T-helper 17 cell (primary cell): ENCODE measurements around the gene ONECUT3. TPM values are rescaled to one million over a fixed set of nuclear protein-coding genes. Genes with fewer than 3 reads are reported as not detected.

Experiments used
- ATAC-seq: fragments of 150-1000 bp; cut with Tn5 transposase; 2 replicates; pipeline ENCODE4 v1.10.0; 2021; ENCODE audit warnings: mild to moderate bottlenecking, moderate library complexity
- DNase-seq, 3 donors: peaks; one replicate each; pipeline versions ENCODE4 v3.0.0 to v3.0.0-alpha.2; 2020 to 2021
- H3K9me3 ChIP-seq: one replicate; pipeline ENCODE4 v1.7.0; 2013; ENCODE audit warnings: low read length, mild to moderate bottlenecking; ENCODE audit not compliant: control insufficient read depth, poor library complexity, severe bottlenecking
- H3K27ac Mint-ChIP-seq: one replicate; pipeline ENCODE4 v1.8.0; 2022; ENCODE audit warnings: mild to moderate bottlenecking, moderate library complexity, mixed read lengths
- H3K27me3 Mint-ChIP-seq: one replicate; pipeline ENCODE4 v1.8.0; 2022; ENCODE audit warnings: mixed read lengths
- H3K36me3 Mint-ChIP-seq: one replicate; pipeline ENCODE4 v1.8.0; 2022; ENCODE audit warnings: low read depth, mixed read lengths
- H3K4me1 Mint-ChIP-seq: one replicate; pipeline ENCODE4 v1.8.0; 2022; ENCODE audit warnings: mild to moderate bottlenecking, mixed read lengths
- H3K4me3 Mint-ChIP-seq: one replicate; pipeline ENCODE4 v1.8.0; 2022; ENCODE audit warnings: mild to moderate bottlenecking, moderate library complexity, mixed read lengths
- total RNA-seq, 4 donors: library from RNA in 2 of 4; stranded (reverse) in 2 of 4; gene quantifications; one replicate each; pipeline ENCODE4 v1.2.3 and lab custom pipeline; 2022 to 2026

ONECUT3 gene
- total RNA-seq, 2 donors from 2014 or later, result not detected

DNA sequence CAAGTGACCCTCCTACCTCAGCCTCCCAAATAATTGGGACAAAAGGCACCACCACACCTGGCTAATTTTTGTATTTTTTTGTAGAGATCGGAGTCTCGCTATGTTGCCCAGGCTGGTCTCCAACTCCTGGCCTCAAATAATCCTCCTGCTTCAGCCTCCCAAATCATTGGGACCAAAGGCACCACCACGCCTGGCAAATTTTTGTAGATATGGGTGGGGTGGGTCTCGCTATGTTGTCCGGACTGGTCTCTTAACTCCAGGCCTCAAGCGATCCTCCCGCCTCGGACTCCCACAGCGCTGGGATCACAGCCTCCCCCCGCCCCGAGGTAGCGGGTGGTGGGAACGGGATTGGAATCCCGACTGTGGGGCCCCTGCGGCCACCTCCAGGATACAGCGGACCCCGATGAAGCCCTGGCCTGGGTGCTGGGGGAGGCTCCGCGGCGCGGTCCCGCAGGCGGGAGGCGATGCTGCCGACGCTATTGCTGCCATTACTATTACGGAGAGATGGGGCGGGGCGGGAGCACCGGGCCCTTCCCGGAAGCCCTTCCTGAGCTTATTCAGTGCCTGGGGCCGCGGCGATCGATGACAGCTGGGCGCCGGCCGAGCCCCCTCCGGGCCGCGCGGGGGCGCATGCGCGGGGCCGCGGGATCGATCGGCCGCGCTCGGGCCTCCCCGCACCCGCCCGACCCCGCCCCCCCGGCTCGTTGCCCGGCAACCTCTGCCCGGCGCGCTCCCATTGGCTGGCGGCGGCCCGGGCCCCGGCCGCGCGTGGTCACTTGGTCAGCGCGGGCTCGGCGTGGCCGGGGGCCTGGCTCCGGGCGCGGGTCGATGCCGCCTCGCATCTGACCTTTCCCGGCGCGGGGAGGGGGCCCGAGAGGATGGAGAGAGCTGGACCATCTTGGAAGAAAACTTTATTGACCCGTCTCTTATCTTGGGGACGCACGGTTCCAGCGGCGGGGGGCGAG, 27.9 kb upstream of the ONECUT3 start:
- peaks cover 10% of the 10 kb centered on the region for H3K4me1 Mint-ChIP-seq
- peak; percentile 46 for ATAC-seq
- H3K4me3 Mint-ChIP-seq, result peak overlapping the region; percentile 33
- peaks cover 6% of the 10 kb centered on the region for H3K36me3 Mint-ChIP-seq
- peaks cover 55% of the 10 kb centered on the region for H3K27me3 Mint-ChIP-seq
- no peak overlapping the region for H3K27ac Mint-ChIP-seq
- no peaks in the 10 kb centered on the region for H3K9me3 ChIP-seq
- no peak for DNase-seq

DNA sequence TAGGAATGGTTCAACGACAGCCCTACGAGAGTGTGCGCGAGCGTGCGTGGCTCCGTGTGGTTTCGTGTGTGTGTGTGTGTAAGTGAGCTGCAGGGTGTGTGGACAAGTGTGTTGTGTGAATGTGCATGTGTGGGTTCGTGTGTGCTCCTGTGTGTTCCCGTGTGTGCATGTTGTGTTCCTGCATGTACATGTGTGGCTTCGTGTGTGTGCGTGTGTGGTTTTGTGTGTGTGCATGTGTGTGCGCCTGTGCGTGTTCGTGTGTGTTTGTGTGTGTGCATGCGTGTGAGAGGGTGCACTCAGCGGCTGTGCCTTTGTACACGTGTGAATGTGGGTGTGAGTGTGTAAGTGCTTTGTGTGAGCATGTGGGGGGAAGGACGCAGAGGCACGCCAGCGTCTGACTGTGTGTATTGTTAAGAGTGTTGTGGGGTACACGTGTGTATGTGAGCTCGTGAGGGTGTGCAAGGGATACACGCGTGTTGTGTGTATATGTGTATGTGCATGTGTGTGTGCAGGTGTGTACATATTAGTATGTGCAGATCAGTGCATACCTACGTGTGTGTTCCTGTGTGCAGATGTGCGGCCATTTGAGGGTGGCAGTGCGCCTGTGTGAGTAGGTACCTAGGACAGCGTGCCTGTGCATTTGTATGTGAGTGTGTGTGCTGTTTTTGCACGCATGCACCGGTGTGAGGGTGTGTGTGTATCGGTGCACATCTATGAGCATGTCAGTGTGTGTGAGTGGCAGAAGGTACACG, 24.3 kb upstream of the ONECUT3 start:
- ATAC-seq, result no peak
- no peak for DNase-seq
- H3K36me3 Mint-ChIP-seq, result peaks cover 8% of the 10 kb centered on the region
- no peak overlapping the region for H3K4me3 Mint-ChIP-seq
- no peak overlapping the region for H3K27ac Mint-ChIP-seq
- H3K9me3 ChIP-seq, result no peaks in the 10 kb centered on the region
- H3K27me3 Mint-ChIP-seq, result peaks cover 39% of the 10 kb centered on the region
- peaks cover 8% of the 10 kb centered on the region for H3K4me1 Mint-ChIP-seq

DNA sequence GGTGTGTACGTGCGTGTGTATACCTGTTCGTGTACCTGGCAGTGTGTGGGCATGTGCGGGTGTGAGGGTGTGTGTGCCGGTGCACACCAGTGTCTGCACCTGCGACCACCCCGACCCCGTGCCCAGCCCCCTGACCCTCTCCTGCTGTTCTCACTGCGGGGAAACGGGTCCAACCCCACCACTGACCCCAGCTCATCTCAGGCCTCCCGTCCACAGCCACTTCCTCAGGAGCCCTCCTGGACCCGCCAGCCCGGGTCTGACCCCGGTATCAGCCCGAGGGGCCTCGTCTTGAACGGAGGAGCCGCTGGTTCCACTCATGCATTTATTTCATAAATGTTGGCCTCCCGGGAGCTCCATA, 23.8 kb upstream of the ONECUT3 start:
- no peak overlapping the region for H3K27ac Mint-ChIP-seq
- no peak for DNase-seq
- peaks cover 43% of the 10 kb centered on the region for H3K27me3 Mint-ChIP-seq

DNA sequence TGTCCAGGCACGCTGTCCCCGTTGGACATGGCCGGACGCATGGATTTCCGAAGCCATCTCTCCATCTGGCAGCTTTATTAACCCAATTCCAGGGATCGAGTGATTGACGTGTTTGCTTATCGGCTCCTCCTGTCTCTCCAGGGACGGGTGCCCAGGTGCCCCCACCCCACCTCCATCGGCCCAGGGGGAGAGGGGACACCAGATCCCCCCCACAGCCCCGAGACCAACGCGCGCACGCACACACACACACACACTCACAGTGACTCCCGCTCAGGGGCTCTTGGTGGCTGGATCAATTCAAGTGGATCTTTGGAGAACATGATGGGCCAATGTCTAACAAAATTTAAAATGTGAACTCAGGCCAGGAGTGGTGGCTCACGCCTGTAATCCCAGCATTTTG, 23.1 kb upstream of the ONECUT3 start:
- ATAC-seq (no peak), DNase-seq (no peak)
- peaks cover 49% of the 10 kb centered on the region for H3K27me3 Mint-ChIP-seq
- no peak overlapping the region for H3K27ac Mint-ChIP-seq
- peaks cover 8% of the 10 kb centered on the region for H3K4me1 Mint-ChIP-seq
- peaks cover 8% of the 10 kb centered on the region for H3K36me3 Mint-ChIP-seq
- no peaks in the 10 kb centered on the region for H3K9me3 ChIP-seq
- H3K4me3 Mint-ChIP-seq, result no peak overlapping the region

More for the DNA sequence above, 23.8 kb upstream of the ONECUT3 start:
- H3K9me3 ChIP-seq, result no peaks in the 10 kb centered on the region
- H3K4me3 Mint-ChIP-seq, result no peak overlapping the region
- peaks cover 8% of the 10 kb centered on the region for H3K4me1 Mint-ChIP-seq
- H3K36me3 Mint-ChIP-seq, result peaks cover 8% of the 10 kb centered on the region
- ATAC-seq, result no peak

DNA sequence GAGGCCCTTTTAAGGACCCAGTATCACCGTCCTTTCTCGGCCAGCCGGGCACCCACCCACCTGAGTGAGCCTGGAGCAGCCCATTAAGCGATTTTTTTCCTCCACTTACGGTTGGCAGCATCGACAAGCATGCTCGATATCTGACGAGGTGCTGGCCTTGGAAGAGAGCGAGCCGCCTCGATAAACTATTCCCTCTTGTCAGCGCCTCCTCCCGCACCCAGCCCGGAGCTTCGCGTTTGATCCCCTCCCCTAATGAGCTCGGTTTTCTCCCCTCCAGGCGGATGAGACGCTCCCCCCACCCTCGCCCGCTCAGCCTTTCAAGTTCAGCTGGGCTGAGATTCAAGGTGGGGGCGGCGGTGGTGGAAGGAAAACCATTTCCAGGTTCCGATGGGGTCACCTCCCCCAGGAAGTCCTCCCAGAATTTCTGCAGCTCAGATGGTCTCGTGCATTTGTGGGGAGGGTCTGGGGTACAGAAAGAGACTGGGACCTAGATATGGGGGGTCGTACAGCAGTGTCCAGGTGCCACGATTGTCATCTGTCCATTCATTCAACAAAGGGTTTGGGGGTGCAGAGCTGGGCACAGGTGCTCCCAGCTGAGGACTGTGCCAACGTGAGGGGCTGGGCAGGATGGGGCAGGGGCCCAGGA, 18.9 kb upstream of the ONECUT3 start:
- Mint-ChIP-seq H3K4me1 (no peaks in the 10 kb centered on the region), H3K36me3 (peaks cover 2% of the 10 kb centered on the region), H3K27ac (no peak overlapping the region), H3K27me3 (peaks cover 54% of the 10 kb centered on the region), H3K4me3 (no peak overlapping the region)
- ATAC-seq (no peak), DNase-seq (no peak)
- H3K9me3 ChIP-seq, result no peaks in the 10 kb centered on the region

DNA sequence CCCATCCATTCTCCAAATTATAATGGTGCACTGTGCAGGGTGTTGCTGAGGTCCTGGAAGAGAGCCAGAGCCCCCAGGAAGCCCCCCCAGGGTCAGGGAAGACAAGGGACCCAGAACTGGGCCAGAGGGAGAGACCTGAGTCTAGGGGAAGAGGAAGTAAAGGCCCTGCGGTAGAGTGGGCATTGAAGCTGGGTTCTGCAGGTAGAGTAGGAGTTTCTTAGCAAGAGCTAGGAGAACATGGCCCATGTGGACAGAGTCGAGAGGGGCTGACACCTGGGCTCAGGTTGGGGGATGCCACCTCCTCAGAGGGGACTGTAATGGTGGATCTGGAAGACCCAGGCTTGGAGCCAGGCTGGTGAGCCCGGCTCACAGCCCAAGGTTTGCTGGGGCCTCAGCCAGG, 17.0 kb upstream of the ONECUT3 start:
- H3K9me3 ChIP-seq, result no peaks in the 10 kb centered on the region
- DNase-seq (no peak), ATAC-seq (no peak)
- peaks cover 2% of the 10 kb centered on the region for H3K36me3 Mint-ChIP-seq
- no peaks in the 10 kb centered on the region for H3K4me1 Mint-ChIP-seq
- H3K27me3 Mint-ChIP-seq, result peaks cover 57% of the 10 kb centered on the region
- no peak overlapping the region for H3K4me3 Mint-ChIP-seq
- no peak overlapping the region for H3K27ac Mint-ChIP-seq

DNA sequence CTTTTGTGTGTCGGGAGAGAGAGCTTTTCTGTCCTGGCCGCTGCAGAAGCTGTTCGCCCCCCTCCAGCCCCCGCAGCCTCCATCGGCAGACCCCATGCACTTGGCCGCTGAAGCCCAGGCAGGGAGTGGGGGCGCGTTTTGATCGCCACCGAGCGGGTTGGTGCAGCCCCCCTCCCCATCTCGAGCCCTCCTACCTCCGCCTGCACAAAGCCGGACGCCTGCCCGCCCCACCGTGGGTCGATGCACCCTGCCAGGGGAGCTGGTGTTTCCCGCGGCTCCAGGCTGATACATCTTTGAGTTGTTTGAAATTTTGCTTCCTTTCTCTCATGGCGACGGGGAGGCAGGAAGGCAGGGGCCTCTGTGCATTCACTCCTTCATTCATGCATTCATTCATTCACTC, 16.4 kb upstream of the ONECUT3 start:
- DNase-seq, result no peak
- H3K36me3 Mint-ChIP-seq, result peaks cover 2% of the 10 kb centered on the region
- no peak overlapping the region for H3K27ac Mint-ChIP-seq
- H3K4me3 Mint-ChIP-seq, result no peak overlapping the region
- ATAC-seq, result no peak
- H3K9me3 ChIP-seq, result no peaks in the 10 kb centered on the region
- H3K27me3 Mint-ChIP-seq, result peaks cover 63% of the 10 kb centered on the region
- no peaks in the 10 kb centered on the region for H3K4me1 Mint-ChIP-seq

DNA sequence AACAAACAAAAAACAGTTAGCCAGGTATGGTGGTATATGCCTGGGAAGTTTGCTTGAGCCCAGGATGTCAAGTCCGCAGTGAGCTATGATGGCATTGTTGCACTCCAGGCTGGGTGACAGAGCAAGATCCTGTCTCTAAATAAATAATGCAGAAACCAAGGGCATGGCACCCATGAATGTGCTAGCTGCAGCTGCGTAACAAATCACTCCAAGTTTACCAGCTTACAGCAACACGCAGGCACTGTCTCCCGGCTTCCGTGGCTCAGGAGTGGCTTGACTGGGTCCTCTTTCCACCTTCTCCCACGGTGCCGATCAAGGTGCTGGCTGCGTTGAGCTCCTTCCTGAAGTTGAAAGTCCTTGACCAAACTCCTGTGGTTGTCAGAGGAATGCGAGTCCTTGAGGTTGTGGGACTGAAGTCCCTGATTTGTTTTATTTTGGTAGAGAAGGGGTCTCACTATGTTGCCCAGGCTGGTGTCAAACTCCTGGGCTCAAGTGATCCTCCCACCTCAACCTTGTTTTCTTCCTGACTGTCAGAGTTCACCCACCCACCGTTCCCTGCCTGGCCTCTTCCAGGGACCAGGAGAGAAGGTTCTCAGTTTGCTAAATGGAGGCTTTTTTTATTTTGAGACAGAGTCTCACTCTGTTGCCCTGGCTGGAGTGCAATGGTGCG, 13.2 kb upstream of the ONECUT3 start:
- ATAC-seq, result no peak
- Mint-ChIP-seq H3K36me3 (no peaks in the 10 kb centered on the region), H3K27me3 (peaks cover 45% of the 10 kb centered on the region), H3K4me3 (no peak overlapping the region), H3K4me1 (no peaks in the 10 kb centered on the region), H3K27ac (no peak overlapping the region)
- H3K9me3 ChIP-seq, result no peaks in the 10 kb centered on the region
- no peak for DNase-seq

DNA sequence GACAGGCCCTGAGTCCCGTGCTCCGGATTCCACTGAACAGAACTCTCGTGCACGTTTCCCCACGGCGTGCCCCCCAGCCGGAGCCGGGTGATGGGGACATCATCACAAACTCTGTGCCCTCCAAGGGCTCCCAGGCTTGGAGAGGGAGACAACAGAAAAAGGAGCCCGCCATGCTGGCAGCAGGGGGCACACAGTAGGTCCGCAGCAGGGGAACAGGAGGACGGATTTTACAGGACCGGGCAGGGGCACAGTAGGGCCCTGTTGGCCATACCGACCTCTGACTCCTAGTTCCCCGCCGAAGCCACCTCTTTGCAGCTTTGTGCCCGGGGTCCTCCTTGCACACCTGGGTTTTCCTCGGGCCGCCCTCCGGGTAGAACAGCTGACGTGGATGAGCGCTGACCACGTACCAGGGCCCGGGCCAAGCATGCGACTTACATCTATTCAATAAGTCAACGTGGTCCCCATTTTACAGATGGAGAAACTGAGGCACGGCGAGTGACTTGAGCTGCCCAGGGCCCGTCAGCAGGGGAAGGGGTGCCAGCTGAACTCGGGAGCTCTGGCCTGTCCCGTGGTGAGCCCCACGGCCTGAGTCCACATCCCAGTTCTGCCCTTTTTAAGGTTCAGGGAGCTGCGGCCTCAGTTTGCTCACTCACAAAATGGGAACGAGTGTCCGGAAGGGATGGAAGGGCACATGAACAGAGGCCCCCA, 10.2 kb upstream of the ONECUT3 start:
- DNase-seq, result no peak
- Mint-ChIP-seq H3K4me1 (peaks cover 5% of the 10 kb centered on the region), H3K4me3 (no peak overlapping the region), H3K27me3 (peaks cover 26% of the 10 kb centered on the region), H3K27ac (no peak overlapping the region), H3K36me3 (no peaks in the 10 kb centered on the region)
- no peak for ATAC-seq
- H3K9me3 ChIP-seq, result no peaks in the 10 kb centered on the region

DNA sequence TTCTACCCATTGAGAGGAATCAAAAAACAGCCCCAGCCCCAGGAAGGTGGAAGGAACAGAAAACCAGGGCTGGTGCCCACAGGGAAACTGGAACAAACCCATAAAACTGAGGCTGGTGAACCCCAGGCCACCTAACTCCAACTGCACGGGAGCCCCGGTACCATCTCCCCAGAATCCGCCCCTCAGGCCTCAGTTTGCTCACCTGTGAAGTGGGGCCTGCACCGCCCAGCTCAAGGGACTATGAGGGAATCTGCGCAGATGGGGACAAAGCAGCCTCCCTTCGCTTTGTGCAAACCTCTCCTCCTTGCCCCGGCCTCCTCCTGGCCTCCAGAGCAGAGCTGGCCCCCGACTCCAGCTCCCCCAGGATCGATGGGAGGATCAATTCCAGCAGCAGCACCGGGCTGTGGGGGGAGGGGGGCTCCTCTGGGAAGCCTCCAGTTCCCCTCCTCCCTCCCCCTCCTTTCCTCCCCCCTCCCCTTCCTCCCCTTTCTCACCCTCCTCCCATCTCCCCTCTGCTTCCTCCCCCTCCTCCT, 9.1 kb upstream of the ONECUT3 start:
- H3K4me1 Mint-ChIP-seq, result peaks cover 5% of the 10 kb centered on the region
- no peak for DNase-seq

DNA sequence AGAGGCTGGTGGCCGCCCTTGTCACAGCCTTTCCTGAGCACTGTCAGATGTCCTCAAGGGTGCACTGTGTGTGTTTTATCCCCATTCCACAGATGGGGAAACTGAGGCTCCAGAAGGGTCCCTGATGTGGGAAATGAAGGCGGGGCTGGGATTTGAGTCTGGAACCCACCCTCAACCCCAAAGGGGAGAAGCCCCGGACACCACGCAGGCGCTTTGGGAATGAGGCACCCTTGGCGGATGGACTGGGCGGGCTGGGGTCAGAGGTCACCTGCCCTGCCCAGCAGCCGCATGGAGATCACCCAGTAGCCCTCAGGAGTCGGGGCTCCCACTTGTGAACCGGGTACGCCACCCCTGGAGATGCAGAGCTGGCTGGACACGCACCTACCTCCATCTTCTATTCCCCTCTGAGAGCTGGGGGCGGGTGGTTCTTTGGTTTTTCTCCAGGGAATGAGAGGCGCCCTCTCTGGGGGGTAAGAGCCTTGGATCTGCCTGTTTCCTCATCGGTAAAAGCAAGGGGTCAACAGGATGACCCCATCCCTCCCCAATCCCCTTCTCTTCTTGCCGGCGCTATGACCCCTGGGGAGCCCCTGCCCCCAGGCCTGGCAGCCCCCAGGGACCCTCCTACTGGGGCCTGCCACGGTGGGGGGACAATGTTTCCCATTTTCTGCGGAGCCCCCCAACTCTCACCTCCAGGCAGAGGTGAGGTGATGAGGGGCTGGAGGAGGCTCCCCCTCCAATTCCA, 8.3 kb upstream of the ONECUT3 start:
- no peaks in the 10 kb centered on the region for H3K9me3 ChIP-seq
- peaks cover 25% of the 10 kb centered on the region for H3K27me3 Mint-ChIP-seq
- ATAC-seq, result no peak
- H3K4me1 Mint-ChIP-seq, result peaks cover 7% of the 10 kb centered on the region
- H3K36me3 Mint-ChIP-seq, result no peaks in the 10 kb centered on the region
- H3K4me3 Mint-ChIP-seq, result no peak overlapping the region
- H3K27ac Mint-ChIP-seq, result no peak overlapping the region
- DNase-seq, result no peak

More for the DNA sequence above, 9.1 kb upstream of the ONECUT3 start:
- no peaks in the 10 kb centered on the region for H3K9me3 ChIP-seq
- H3K27me3 Mint-ChIP-seq, result peaks cover 26% of the 10 kb centered on the region
- no peak overlapping the region for H3K27ac Mint-ChIP-seq
- no peaks in the 10 kb centered on the region for H3K36me3 Mint-ChIP-seq
- no peak for ATAC-seq
- no peak overlapping the region for H3K4me3 Mint-ChIP-seq

DNA sequence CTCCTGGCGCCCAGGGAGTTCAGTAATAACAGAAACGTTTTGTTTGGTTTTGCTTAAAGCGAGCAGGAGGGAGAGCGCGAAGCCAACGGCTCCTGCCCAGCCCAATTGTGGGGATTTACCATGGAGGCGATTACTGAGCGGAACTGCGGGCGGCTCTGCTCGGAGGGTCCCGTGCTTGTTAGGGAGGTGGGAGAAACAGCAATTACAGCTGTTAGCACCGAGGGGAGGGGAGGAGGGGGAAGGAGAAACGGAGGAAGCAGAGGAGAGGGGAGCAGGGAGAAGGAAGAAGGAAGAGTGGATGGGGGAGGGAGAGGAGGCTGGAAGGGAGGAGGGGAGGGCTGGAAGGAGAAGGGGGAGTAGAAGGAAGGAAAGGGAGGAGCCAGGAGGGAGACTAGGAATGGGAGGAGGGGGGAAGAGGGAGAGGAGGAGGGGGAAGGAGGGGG, 7.7 kb upstream of the ONECUT3 start:
- Mint-ChIP-seq H3K4me3 (no peak overlapping the region), H3K36me3 (no peaks in the 10 kb centered on the region), H3K27ac (no peak overlapping the region), H3K27me3 (peaks cover 25% of the 10 kb centered on the region), H3K4me1 (peaks cover 10% of the 10 kb centered on the region)
- DNase-seq, result no peak
- H3K9me3 ChIP-seq, result no peaks in the 10 kb centered on the region
- no peak for ATAC-seq
